Peyer's patch (tissue), 4 donors: ENCODE measurements around the gene LYRM1. TPM values are rescaled to one million over a fixed set of nuclear protein-coding genes. Genes with fewer than 3 reads are reported as not detected.
"Not testable (repeated sequence)": the region's sequence is repeated elsewhere in the genome, so short reads cannot be mapped to it uniquely, and the experiment has no call there.

Experiments
- DNase-seq, 3 donors: peaks; one replicate each; pipeline ENCODE4 v3.0.0-alpha.2; 2017 to 2019
- H3K27ac ChIP-seq, 4 donors: fragments of 200-600 bp; sonication (generic); one replicate each; pipeline ENCODE4 v1.5.1; 2016 to 2019
- H3K27me3 ChIP-seq, 2 donors: fragments of 200-600 bp; sonication (generic); one replicate each; pipeline ENCODE4 v1.5.1; 2019
- H3K36me3 ChIP-seq, 3 donors: fragments of 200-600 bp; sonication (generic); one replicate each; pipeline ENCODE4 v1.5.1; 2016 to 2019
- H3K4me1 ChIP-seq, 4 donors: fragments of 200-600 bp; sonication (generic); one replicate each; pipeline ENCODE4 v1.5.1; 2016 to 2019
- H3K4me3 ChIP-seq, 4 donors: fragments of 200-600 bp; sonication (generic); 1 replicate in 3 of 4; 2 replicates in 1 of 4; pipeline ENCODE4 v1.5.1; 2016 to 2019; ENCODE audit warnings: mild to moderate bottlenecking in 1 of 4
- H3K9me3 ChIP-seq, 4 donors: fragments of 200-600 bp; sonication (generic); one replicate each; pipeline ENCODE4 v1.5.1; 2016 to 2019; ENCODE audit warnings: mild to moderate bottlenecking in 1 of 4
- POLR2A ChIP-seq, 2 donors: fragments of 450-650 bp; IDR thresholded peaks; one replicate each; pipeline ENCODE4 v1.5.1; 2017; ENCODE audit warnings: antibody characterized with exemption in 2 of 2, mild to moderate bottlenecking in 2 of 2, moderate library complexity in 2 of 2
- total RNA-seq, 4 donors: library from RNA; depleted of rRNA; stranded (reverse); fragments of >200 nt; gene quantifications; one replicate each; pipeline ENCODE4 v1.1.0, GENCODE V29; 2016
- TF ChIP-seq, protein P1 (sequence below), 6 experiments: fragments of 450-650 bp in 4 of 6; fragments of 200-600 bp in 2 of 6; sonication (generic) in 1 of 6; IDR thresholded peaks; one replicate each; pipeline ENCODE4 v1.5.1; 2017 to 2019; ENCODE audit warnings: antibody characterized with exemption in 6 of 6, mild to moderate bottlenecking in 3 of 6, moderate library complexity in 1 of 6

The LYRM1 gene
- total RNA-seq, 4 donors from 2014 or later = 8.8 to 53.6 (median 13.2) TPM

- no peak for TF ChIP-seq POLR2A (IDR thresholded peaks at IDR 0.05)
- TF ChIP-seq, protein P1, sequence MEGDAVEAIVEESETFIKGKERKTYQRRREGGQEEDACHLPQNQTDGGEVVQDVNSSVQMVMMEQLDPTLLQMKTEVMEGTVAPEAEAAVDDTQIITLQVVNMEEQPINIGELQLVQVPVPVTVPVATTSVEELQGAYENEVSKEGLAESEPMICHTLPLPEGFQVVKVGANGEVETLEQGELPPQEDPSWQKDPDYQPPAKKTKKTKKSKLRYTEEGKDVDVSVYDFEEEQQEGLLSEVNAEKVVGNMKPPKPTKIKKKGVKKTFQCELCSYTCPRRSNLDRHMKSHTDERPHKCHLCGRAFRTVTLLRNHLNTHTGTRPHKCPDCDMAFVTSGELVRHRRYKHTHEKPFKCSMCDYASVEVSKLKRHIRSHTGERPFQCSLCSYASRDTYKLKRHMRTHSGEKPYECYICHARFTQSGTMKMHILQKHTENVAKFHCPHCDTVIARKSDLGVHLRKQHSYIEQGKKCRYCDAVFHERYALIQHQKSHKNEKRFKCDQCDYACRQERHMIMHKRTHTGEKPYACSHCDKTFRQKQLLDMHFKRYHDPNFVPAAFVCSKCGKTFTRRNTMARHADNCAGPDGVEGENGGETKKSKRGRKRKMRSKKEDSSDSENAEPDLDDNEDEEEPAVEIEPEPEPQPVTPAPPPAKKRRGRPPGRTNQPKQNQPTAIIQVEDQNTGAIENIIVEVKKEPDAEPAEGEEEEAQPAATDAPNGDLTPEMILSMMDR (IDR thresholded peaks at IDR 0.05) = no peak
- H3K4me3 ChIP-seq = no peak overlapping the region
- no peaks in the 10 kb centered on the region for H3K4me1 ChIP-seq
- DNase-seq = no peak
- H3K9me3 ChIP-seq = no peaks in the 10 kb centered on the region
- H3K27ac ChIP-seq = no peak overlapping the region
- no peaks in the 10 kb centered on the region for H3K36me3 ChIP-seq
- no peaks in the 10 kb centered on the region for H3K27me3 ChIP-seq
These were observed 55.7 kb downstream of the LYRM1 start for GRCh38 chr16:20956319-20956718.

DNA sequence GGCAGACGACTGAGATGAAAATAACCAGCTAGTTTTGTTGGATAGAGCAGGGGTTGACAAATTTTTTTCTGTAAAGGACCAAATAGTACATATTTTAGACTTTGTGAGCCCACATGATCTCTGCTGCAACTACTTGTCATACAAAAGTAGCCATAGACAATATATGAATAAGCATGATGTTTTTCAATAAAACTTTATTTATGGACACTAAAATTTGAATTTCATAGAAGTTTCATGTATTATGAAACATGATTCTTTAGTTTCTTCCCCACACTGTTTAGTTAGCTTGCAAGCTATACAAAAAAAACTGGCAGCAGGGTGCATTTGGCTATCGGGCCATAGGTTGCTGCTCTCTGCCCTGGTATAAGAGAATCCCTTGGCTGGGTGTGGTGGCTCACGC, 56.6 kb downstream of the LYRM1 start:
- no peak for DNase-seq
- no peaks in the 10 kb centered on the region for H3K36me3 ChIP-seq
- TF ChIP-seq, protein P1 (IDR thresholded peaks at IDR 0.05) = no peak
- TF ChIP-seq POLR2A (IDR thresholded peaks at IDR 0.05) = no peak
- H3K4me3 ChIP-seq = no peak overlapping the region
- H3K4me1 ChIP-seq = no peaks in the 10 kb centered on the region
- no peak overlapping the region for H3K27ac ChIP-seq
- H3K9me3 ChIP-seq = no peaks in the 10 kb centered on the region
- H3K27me3 ChIP-seq = no peaks in the 10 kb centered on the region

DNA sequence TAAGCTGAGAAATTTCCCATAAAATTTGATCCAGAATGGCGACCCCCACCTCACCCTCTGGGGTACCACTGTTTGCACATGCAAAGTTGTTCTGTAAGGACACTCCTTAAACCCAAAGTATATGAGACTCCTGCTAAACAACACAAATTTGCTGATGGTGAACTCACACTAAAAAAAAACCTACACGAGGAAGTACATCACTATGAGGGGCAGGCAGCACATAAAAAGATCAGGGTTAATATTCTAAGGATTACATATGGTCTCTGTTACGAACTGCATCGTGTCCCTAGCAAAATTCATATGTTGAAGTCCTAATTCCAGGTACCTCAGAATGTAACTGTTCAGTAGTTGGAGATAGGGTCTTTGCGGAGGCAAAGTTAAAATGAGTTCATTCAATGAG, 60.3 kb downstream of the LYRM1 start:
- H3K36me3 ChIP-seq = no peaks in the 10 kb centered on the region
- no peaks in the 10 kb centered on the region for H3K9me3 ChIP-seq
- H3K4me1 ChIP-seq = no peaks in the 10 kb centered on the region
- no peak overlapping the region for H3K4me3 ChIP-seq
- H3K27ac ChIP-seq = no peak overlapping the region
- TF ChIP-seq, protein P1 (IDR thresholded peaks at IDR 0.05) = no peak
- no peak for TF ChIP-seq POLR2A (IDR thresholded peaks at IDR 0.05)
- no peak for DNase-seq
- H3K27me3 ChIP-seq = no peaks in the 10 kb centered on the region

DNA sequence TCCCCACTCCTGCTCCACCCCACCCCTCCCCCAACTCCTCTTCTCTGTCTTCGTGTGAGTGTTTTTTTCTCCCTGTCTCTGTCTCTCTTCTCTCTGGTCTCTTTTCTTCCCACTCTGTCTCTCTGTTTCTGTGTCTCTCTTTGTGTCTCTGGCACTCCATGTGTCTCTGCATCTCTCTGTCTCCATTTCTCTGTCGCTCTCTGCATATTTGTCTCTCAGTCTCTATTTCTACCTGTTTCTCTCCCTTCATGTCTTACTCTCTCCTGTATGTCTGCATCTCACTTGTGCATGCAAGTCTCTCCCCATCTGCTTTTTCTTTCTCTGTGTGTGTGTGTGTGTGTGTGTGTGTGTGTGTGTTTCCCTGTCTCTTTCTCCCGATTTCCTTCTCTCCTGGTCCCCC, 68.2 kb downstream of the LYRM1 start:
- TF ChIP-seq, protein P1 (IDR thresholded peaks at IDR 0.05) = no peak
- TF ChIP-seq POLR2A (IDR thresholded peaks at IDR 0.05) = no peak
- DNase-seq = no peak
- no peak overlapping the region for H3K27ac ChIP-seq
- H3K4me1 ChIP-seq = no peaks in the 10 kb centered on the region
- H3K9me3 ChIP-seq = no peaks in the 10 kb centered on the region
- no peak overlapping the region for H3K4me3 ChIP-seq
- H3K27me3 ChIP-seq = no peaks in the 10 kb centered on the region
- H3K36me3 ChIP-seq = no peaks in the 10 kb centered on the region

GRCh38 chr16:20969386-20969785, 68.8 kb downstream of the LYRM1 start:
- no peak for TF ChIP-seq POLR2A (IDR thresholded peaks at IDR 0.05)
- TF ChIP-seq, protein P1 (IDR thresholded peaks at IDR 0.05) = no peak
- Histone ChIP-seq H3K9me3 (no peaks in the 10 kb centered on the region), H3K27me3 (no peaks in the 10 kb centered on the region), H3K36me3 (no peaks in the 10 kb centered on the region), H3K4me1 (no peaks in the 10 kb centered on the region), H3K4me3 (no peak overlapping the region), H3K27ac (no peak overlapping the region)
- no peak for DNase-seq

- no peaks in the 10 kb centered on the region for H3K36me3 ChIP-seq
- TF ChIP-seq, protein P1 (IDR thresholded peaks at IDR 0.05) = no peak
- TF ChIP-seq POLR2A (IDR thresholded peaks at IDR 0.05) = no peak
- no peak overlapping the region for H3K4me3 ChIP-seq
- H3K27me3 ChIP-seq = no peaks in the 10 kb centered on the region
- DNase-seq = no peak
- no peaks in the 10 kb centered on the region for H3K4me1 ChIP-seq
- H3K9me3 ChIP-seq = no peaks in the 10 kb centered on the region
- no peak overlapping the region for H3K27ac ChIP-seq
These were observed 70.8 kb downstream of the LYRM1 start for GRCh38 chr16:20971401-20971800.

- not testable (repeated sequence) for H3K27me3 ChIP-seq, H3K9me3 ChIP-seq, DNase-seq, H3K27ac ChIP-seq, H3K36me3 ChIP-seq, H3K4me1 ChIP-seq, H3K4me3 ChIP-seq
These were observed 72.6 kb downstream of the LYRM1 start for GRCh38 chr16:20973201-20973600.
